ENCODE data around the gene FRS2. TPM values are rescaled to one million over a fixed set of nuclear protein-coding genes. Genes with fewer than 3 reads are reported as not detected.

The FRS2 gene
- total RNA-seq, 4 donors from 2014 or later = 27.4 to 159 (median 65.4) TPM

DNA sequence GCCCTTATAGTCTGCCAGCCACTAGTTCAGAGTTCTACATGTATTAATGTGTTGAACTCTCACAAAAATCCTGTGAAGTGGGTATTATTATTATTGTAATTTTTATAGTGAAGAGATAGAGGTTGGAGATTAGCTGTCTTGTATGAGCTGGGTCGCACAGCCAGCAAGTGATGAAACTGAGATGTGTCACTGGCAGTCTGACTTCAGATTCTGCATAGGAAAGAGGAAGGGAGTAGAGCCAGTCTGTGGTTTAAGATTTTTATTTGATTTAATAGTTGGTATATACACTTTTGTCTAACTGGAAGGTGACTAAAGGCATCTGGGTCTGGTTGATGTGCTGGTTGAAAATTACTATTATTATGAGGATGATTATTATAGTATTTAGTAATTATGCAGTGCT is 5.8 kb upstream of the FRS2 start:
- Histone ChIP-seq H3K27ac (no peak overlapping the region), H3K36me3 (no peaks in the 10 kb centered on the region), H3K27me3 (no peaks in the 10 kb centered on the region), H3K4me1 (no peaks in the 10 kb centered on the region), H3K9me3 (no peaks in the 10 kb centered on the region), H3K4me3 (no peak overlapping the region)
- DNase-seq = no peak
- intact Hi-C loops (cut with DNase I; ENCODE audit: low total_unique reads) = no loop called here
- TF ChIP-seq POLR2A (IDR thresholded peaks at IDR 0.05) = no peak
- TF ChIP-seq, protein P1, sequence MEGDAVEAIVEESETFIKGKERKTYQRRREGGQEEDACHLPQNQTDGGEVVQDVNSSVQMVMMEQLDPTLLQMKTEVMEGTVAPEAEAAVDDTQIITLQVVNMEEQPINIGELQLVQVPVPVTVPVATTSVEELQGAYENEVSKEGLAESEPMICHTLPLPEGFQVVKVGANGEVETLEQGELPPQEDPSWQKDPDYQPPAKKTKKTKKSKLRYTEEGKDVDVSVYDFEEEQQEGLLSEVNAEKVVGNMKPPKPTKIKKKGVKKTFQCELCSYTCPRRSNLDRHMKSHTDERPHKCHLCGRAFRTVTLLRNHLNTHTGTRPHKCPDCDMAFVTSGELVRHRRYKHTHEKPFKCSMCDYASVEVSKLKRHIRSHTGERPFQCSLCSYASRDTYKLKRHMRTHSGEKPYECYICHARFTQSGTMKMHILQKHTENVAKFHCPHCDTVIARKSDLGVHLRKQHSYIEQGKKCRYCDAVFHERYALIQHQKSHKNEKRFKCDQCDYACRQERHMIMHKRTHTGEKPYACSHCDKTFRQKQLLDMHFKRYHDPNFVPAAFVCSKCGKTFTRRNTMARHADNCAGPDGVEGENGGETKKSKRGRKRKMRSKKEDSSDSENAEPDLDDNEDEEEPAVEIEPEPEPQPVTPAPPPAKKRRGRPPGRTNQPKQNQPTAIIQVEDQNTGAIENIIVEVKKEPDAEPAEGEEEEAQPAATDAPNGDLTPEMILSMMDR (IDR thresholded peaks at IDR 0.05) = no peak

GRCh38 chr12:69466867-69467266 is 3.3 kb upstream of the FRS2 start:
- TF ChIP-seq, protein P1 (IDR thresholded peaks at IDR 0.05) = no peak
- no peak for TF ChIP-seq POLR2A (IDR thresholded peaks at IDR 0.05)
- DNase-seq = no peak

DNA sequence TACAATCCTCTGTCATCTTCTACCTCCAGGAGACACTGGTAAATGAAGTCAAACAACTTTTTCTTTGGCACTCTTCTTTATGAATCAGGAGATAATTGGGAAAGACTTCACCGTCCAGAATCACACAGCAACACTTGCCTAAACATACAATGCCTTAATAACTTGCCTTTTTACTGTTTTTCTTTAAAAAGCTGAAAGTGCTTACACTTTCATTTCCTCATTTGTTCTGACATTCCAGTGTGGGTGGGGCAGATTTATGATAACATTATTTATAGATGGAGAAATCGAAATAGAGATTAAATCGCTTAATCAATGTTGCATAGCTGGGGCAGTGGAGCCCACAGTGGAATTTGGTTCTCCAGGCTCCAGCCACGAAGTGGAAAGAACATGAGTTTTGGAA is 2.8 kb upstream of the FRS2 start:
- Histone ChIP-seq H3K27me3 (no peaks in the 10 kb centered on the region), H3K9me3 (no peaks in the 10 kb centered on the region), H3K36me3 (no peaks in the 10 kb centered on the region), H3K4me3 (no peak overlapping the region), H3K4me1 (peaks cover 0 to 8% of the 10 kb centered on the region in 2 donors), H3K27ac (no peak overlapping the region)
- intact Hi-C loops (cut with DNase I; ENCODE audit: low total_unique reads) = no loop called here
- no peak for DNase-seq
- TF ChIP-seq, protein P1 (IDR thresholded peaks at IDR 0.05) = no peak
- no peak for TF ChIP-seq POLR2A (IDR thresholded peaks at IDR 0.05)

More at GRCh38 chr12:69466867-69467266, 3.3 kb upstream of the FRS2 start:
- intact Hi-C loops (cut with DNase I; ENCODE audit: low total_unique reads) = no loop called here
- Histone ChIP-seq H3K4me3 (no peak overlapping the region), H3K27me3 (no peaks in the 10 kb centered on the region), H3K27ac (no peak overlapping the region), H3K9me3 (no peaks in the 10 kb centered on the region), H3K36me3 (no peaks in the 10 kb centered on the region), H3K4me1 (peaks cover 0 to 3% of the 10 kb centered on the region in 2 donors)

GRCh38 chr12:69468237-69469026 is 1.8 kb upstream of the FRS2 start:
- peaks cover 0 to 11% of the 10 kb centered on the region in 2 donors for H3K4me1 ChIP-seq
- H3K27ac ChIP-seq = no peak overlapping the region
- no peak overlapping the region for H3K4me3 ChIP-seq
- intact Hi-C loops (cut with DNase I; ENCODE audit: low total_unique reads) = no loop called here
- H3K9me3 ChIP-seq = no peaks in the 10 kb centered on the region
- TF ChIP-seq POLR2A (IDR thresholded peaks at IDR 0.05) = no peak
- TF ChIP-seq, protein P1 (IDR thresholded peaks at IDR 0.05) = no peak
- no peak for DNase-seq
- H3K36me3 ChIP-seq = no peaks in the 10 kb centered on the region
- no peaks in the 10 kb centered on the region for H3K27me3 ChIP-seq

DNA sequence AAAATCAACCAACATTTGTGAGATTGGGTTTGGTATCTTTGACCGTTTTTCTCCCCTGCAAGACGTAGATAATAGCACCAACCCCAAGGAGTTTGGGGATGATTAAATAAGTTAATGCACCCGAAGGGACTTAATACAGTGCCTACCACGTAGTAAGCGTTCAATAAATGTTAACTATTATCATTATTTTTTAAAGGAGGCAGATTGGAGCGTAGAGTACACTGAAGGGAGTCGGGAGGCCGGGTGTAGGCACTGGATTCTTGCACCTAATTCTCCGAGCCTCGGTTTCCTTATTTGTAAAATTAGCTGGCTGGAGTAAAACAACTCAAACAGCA is 367 bp upstream of the FRS2 start:
- Histone ChIP-seq H3K4me3 (peak overlapping the region; percentile 75 to 83), H3K9me3 (no peaks in the 10 kb centered on the region), H3K27me3 (no peaks in the 10 kb centered on the region), H3K4me1 (peaks cover 0 to 13% of the 10 kb centered on the region in 2 donors), H3K36me3 (no peaks in the 10 kb centered on the region), H3K27ac (peak overlapping the region; percentile 90 to 91)
- DNase-seq = no peak
- TF ChIP-seq, protein P1 (IDR thresholded peaks at IDR 0.05) = no peak
- TF ChIP-seq POLR2A (IDR thresholded peaks at IDR 0.05) = no peak
- intact Hi-C loops (cut with DNase I; ENCODE audit: low total_unique reads) = loop anchor here (10.0 kb wide), 1 partner anchor 115 kb away; the partner anchor contains the start of gene CCT2
